GM20000 (cell line): ENCODE data around the gene THAP8.

ENCODE experiments used
- DNase-seq: peaks from one replicate; pipeline ENCODE4 v3.0.0; 2012; ENCODE audit warnings: low spot score
- TF ChIP-seq, protein P1 (sequence below): IDR thresholded peaks from 2 replicates; pipeline ENCODE4 v1.5.1; 2012; ENCODE audit warnings: mild to moderate bottlenecking, control low read depth; ENCODE audit errors: extremely low read depth, missing control alignments

THAP8 gene

GRCh38 chr19:36054119-36054732 is at the start of gene THAP8:
THAP8 (minus strand) TSS chr19:36054285; CDS start chr19:36054217, 68 bp downstream.
- DNase-seq = peak; percentile 99
- TF ChIP-seq, protein P1, sequence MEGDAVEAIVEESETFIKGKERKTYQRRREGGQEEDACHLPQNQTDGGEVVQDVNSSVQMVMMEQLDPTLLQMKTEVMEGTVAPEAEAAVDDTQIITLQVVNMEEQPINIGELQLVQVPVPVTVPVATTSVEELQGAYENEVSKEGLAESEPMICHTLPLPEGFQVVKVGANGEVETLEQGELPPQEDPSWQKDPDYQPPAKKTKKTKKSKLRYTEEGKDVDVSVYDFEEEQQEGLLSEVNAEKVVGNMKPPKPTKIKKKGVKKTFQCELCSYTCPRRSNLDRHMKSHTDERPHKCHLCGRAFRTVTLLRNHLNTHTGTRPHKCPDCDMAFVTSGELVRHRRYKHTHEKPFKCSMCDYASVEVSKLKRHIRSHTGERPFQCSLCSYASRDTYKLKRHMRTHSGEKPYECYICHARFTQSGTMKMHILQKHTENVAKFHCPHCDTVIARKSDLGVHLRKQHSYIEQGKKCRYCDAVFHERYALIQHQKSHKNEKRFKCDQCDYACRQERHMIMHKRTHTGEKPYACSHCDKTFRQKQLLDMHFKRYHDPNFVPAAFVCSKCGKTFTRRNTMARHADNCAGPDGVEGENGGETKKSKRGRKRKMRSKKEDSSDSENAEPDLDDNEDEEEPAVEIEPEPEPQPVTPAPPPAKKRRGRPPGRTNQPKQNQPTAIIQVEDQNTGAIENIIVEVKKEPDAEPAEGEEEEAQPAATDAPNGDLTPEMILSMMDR = peak; percentile 15

DNA sequence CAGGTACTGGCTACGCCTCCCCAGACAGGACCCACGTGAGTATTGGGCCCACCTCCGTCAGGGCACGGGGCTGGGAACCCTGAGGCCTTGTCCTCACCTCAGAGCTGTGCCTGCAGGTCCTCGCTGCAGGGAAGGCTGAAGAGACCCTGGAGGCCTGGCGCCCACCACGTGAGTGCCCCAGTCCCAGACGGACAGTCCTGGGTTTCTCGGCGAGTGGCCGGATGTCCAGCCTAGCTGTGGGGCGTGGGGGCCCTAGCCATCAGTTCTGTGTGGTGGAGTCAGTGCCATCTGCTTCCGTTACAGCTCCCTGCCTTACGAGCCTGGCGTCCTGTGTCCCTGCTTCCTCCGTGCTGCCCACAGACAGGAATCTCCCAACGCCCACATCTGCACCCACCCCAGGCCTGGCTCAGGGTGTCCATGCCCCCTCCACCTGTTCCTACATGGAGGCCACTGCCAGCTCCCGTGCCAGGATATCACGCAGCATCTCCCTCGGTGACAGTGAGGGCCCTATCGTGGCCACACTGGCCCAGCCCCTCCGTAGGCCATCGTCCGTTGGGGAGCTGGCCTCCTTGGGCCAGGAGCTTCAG is 49.0 kb upstream of the THAP8 start:
- DNase-seq = no peak
- TF ChIP-seq, protein P1 = no peak

GRCh38 chr19:36101550-36102327 is 47.7 kb upstream of the THAP8 start:
- DNase-seq = no peak
- TF ChIP-seq, protein P1 = no peak

DNA sequence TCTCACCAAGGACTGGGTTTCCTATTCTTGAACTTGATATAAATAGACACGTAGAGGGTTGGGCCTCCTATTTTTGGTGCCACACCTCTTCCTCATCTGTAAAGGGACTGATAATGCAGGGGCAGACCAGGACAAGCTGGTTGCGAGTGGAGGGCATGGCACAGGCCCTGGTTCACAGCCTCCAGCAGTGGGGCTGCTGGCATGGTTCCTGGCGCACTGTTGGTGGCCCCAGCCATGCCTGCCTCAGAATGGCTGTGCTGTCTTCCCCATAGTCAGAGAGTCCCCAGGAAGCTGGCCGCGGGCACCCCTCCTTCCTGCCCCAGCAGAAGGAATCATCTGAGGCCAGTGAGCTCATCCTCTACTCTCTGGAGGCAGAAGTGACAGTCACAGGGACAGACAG is 46.4 kb upstream of the THAP8 start:
- DNase-seq = no peak
- TF ChIP-seq, protein P1 = no peak

GRCh38 chr19:36099166-36099785 is 45.2 kb upstream of the THAP8 start:
- no peak for DNase-seq
- TF ChIP-seq, protein P1 = no peak

DNA sequence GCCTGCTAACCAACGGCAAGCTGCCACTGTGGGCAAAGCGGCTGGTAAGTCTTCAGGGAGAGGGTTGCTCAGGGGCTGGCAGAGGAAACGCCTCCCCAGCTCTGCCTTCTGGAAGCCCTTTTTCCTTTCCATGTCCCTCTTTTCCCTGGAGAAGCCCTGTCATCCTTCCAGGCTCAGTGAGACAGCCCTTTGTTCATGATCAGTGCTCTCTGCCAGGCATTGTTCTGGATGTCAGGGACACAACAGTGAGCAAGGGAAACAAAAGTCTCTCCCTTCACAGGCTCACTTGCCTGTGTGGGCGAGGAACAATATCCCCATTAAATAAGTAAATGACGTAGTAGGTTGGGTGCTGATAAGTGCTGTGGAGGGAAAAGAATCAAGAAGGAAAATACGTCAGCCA is 43.0 kb upstream of the THAP8 start:
- DNase-seq = no peak
- TF ChIP-seq, protein P1 = no peak

DNA sequence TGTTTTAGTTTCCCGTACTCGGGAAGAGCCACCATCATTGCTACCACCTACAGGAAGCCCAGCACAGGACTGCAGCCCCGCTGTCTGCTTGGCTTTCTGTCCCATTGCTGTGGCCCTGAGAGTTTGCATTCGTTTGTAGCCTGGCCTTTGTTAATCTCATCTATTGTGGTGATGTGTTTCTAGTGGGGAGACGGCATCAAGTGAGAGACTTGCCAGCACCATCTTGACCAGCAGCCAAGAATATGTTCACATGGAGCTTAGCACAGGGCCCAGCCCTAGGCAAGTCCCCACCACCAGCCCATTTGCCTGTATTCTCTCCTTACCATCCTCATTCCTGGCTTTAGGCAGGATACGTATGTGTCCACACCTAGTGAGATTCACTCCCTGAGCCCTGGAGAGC is 39.6 kb upstream of the THAP8 start:
- TF ChIP-seq, protein P1 = no peak
- peak; percentile 66 for DNase-seq
